Testis (tissue), 3 donors: Measurements from ENCODE around the gene MYO19. TPM values are rescaled to one million over a fixed set of nuclear protein-coding genes. Genes with fewer than 3 reads are reported as not detected.

ENCODE experiments used
- DNase-seq: peaks from one replicate; pipeline ENCODE4 v3.0.0-alpha.2; 2019
- H3K27ac ChIP-seq, 2 donors: fragments of 200-600 bp; sonication (generic); one replicate each; pipeline ENCODE4 v1.5.1; 2019
- H3K27me3 ChIP-seq: fragments of 200-600 bp; sonication (generic); one replicate; pipeline ENCODE4 v1.5.1; 2019
- H3K36me3 ChIP-seq: fragments of 200-600 bp; sonication (generic); one replicate; pipeline ENCODE4 v1.5.1; 2017; ENCODE audit warnings: low read depth; ENCODE audit errors: missing control alignments
- H3K4me1 ChIP-seq: fragments of 200-600 bp; sonication (generic); one replicate; pipeline ENCODE4 v1.5.1; 2019
- H3K4me3 ChIP-seq, 2 donors: fragments of 200-600 bp; sonication (generic); one replicate each; pipeline ENCODE4 v1.5.1; 2017 to 2019
- H3K9me3 ChIP-seq: fragments of 200-600 bp; sonication (generic); one replicate; pipeline ENCODE4 v1.5.1; 2017
- POLR2A ChIP-seq: fragments of 450-650 bp; IDR thresholded peaks from one replicate; pipeline ENCODE4 v1.6.1; 2017; ENCODE audit warnings: antibody characterized with exemption, mild to moderate bottlenecking, moderate library complexity
- WGBS, 2 donors: methylation state at CpG; one replicate each; pipeline ENCODE4 v1.1.5; 2018; 5-methylcytosine and 5-hydroxymethylcytosine counted together
- intact Hi-C: fragments of 100-400 bp; cut with DNase I; formaldehyde crosslinking; loops from one replicate; pipeline ENCODE4 v1.15.1; 2023; ENCODE audit warnings: low total_unique reads
- polyA plus RNA-seq: library from polyadenylated mRNA; stranded (reverse); fragments of 350-450 nt; fragmentation: Illumina TruSeq; extraction: RNeasy Lipid Tissue Mini Kit (QIAGEN cat#74804); gene quantifications from one replicate; pipeline ENCODE4 v1.2.3, GENCODE V29; 2014; ENCODE audit warnings: low read depth, low replicate concordance; ENCODE audit not compliant: insufficient read depth
- total RNA-seq, 2 donors: library from RNA; depleted of rRNA; stranded (reverse); fragments of >200 nt; gene quantifications; one replicate each; pipeline ENCODE4 v1.2.3, GENCODE V29; 2016
- TF ChIP-seq, protein P1 (sequence below), 3 experiments: fragments of 450-650 bp in 2 of 3; fragments of 200-600 bp in 1 of 3; sonication (generic) in 1 of 3; IDR thresholded peaks; one replicate each; pipeline ENCODE4 v1.5.1; 2016 to 2019; ENCODE audit warnings: antibody characterized with exemption in 3 of 3, mild to moderate bottlenecking in 2 of 3, moderate library complexity in 1 of 3

Gene MYO19
- total and polyA plus RNA-seq, 3 donors from 2014 or later = 52.2 to 163 (median 128) TPM

GRCh38 chr17:36535669-36536081 lies 1.0 kb upstream of the MYO19 start:
- Histone ChIP-seq H3K4me3 (peak overlapping the region; percentile 83 to 89), H3K4me1 (peaks cover 8% of the 10 kb centered on the region), H3K36me3 (no peaks in the 10 kb centered on the region), H3K9me3 (no peaks in the 10 kb centered on the region), H3K27ac (peak overlapping the region; percentile 86 to 88), H3K27me3 (no peaks in the 10 kb centered on the region)
- TF ChIP-seq, protein P1, sequence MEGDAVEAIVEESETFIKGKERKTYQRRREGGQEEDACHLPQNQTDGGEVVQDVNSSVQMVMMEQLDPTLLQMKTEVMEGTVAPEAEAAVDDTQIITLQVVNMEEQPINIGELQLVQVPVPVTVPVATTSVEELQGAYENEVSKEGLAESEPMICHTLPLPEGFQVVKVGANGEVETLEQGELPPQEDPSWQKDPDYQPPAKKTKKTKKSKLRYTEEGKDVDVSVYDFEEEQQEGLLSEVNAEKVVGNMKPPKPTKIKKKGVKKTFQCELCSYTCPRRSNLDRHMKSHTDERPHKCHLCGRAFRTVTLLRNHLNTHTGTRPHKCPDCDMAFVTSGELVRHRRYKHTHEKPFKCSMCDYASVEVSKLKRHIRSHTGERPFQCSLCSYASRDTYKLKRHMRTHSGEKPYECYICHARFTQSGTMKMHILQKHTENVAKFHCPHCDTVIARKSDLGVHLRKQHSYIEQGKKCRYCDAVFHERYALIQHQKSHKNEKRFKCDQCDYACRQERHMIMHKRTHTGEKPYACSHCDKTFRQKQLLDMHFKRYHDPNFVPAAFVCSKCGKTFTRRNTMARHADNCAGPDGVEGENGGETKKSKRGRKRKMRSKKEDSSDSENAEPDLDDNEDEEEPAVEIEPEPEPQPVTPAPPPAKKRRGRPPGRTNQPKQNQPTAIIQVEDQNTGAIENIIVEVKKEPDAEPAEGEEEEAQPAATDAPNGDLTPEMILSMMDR (IDR thresholded peaks at IDR 0.05) = peak in 1 of 3 experiments; percentile 11
- TF ChIP-seq POLR2A = no peak
- 6 to 7% methylated on average over 15 of the region's 15 CpGs for WGBS, 2 donors
- DNase-seq = no peak
- intact Hi-C loops = no loop called here

DNA sequence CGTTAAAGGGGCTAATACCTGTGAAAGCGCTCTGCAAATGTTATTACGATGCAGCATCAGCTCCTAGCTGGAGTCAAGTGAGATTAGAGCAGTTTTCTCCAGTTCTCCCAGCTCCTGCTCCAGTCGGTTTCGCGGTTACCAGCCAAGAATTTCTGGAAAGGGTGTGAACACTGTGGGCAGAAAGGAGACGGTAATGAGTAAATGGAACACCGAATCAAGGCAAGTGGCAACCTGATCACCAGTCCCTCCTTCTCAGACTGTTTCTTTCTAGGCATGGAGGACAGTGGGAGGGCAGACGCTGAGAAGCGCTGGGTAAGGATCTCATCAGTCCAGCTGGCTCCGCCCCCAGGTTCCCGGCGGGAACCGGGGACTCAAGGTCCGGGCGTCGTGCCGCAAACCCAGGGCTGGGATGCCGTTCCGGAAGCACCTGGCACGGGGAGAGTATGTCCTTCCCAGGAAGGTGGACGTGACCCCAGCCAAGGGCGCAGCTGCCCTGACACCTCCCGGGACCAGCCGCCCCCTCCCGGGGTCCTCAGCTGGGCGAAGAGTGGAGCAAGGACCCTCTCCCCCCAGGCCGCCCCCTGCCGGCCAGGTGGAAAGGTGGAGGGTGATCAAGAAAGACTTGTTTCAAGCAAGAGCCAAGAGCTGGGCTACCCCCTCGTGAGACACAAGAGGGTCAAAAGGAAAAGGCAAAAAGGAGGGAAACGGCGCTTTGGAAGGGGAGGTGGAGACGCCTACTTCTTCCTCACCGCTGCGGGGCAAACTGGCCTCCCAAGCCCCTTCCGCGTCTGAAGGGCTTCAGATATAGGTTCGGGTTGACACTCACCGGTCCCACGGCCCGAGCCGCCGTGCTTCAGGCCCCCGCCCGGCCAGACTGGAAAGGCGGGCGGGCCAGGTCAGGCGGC lies 481 bp downstream of the MYO19 start:
- Histone ChIP-seq H3K36me3 (no peaks in the 10 kb centered on the region), H3K4me1 (peaks cover 8% of the 10 kb centered on the region), H3K9me3 (no peaks in the 10 kb centered on the region), H3K4me3 (peak overlapping the region; percentile 83 to 89), H3K27me3 (no peaks in the 10 kb centered on the region), H3K27ac (peak overlapping the region; percentile 86 to 88)
- TF ChIP-seq POLR2A = no peak
- TF ChIP-seq, protein P1 (IDR thresholded peaks at IDR 0.05) = peak in 2 of 3 experiments; percentile 32 to 46
- peak; percentile 72 for DNase-seq
- intact Hi-C loops = no loop called here
- WGBS, 2 donors = 4 to 5% methylated on average over 39 to 48 of the region's 48 CpGs

DNA sequence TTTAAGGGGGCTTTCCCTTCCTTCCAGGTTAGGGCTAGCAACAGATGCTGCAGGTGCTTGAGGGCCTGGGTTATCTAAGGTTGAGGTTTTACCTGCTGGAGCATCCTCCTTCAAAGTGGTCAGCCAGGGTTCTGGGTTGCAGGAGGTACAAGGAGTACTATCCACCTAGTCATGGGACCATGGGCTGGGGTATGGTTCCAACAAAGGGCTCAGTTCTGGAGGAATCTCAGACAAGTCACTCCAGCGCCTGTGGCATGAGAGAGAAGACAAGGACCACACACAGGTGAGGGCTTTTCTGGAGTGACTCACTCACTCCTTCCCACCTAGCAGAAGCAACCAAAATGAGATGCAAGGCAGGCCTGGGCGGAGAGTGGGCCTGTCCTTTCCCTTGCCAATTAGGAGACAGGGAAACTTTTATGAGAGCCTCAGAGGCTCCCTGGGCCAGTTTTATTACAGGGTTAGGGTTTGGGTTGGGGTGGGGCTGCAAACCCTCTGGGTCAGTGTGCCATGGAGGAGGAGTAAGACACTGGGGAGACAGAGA lies 2.2 kb downstream of the MYO19 start:
- no peak for DNase-seq
- peaks cover 8% of the 10 kb centered on the region for H3K4me1 ChIP-seq
- H3K9me3 ChIP-seq = no peaks in the 10 kb centered on the region
- no peaks in the 10 kb centered on the region for H3K36me3 ChIP-seq
- no peak overlapping the region for H3K27ac ChIP-seq
- no peaks in the 10 kb centered on the region for H3K27me3 ChIP-seq
- H3K4me3 ChIP-seq = no peak overlapping the region
- intact Hi-C loops = no loop called here
- WGBS, 2 donors = 78 to 93% methylated on average over 2 of the region's 2 CpGs
- no peak for TF ChIP-seq POLR2A
- TF ChIP-seq, protein P1 (IDR thresholded peaks at IDR 0.05) = no peak

DNA sequence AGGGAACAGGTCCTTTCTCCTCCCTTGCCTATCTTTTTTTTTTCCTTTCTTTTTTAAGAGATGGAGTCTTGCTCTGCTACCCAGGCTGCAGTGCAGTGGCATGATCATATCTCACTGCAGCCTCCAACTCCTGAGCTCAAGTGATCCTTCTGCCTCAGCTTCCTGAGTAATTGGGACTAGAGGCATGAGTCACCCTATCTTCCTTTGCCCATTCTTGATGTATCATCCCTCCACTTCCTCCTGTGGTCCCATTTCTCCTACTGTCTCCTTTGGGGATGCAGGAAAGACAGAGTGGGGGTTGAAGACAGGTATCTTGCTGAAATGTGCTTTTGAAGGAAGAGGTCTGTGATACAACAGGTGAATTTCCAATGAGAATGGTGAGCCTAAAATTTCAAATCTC lies 5.5 kb downstream of the MYO19 start:
- Histone ChIP-seq H3K9me3 (no peaks in the 10 kb centered on the region), H3K27me3 (no peaks in the 10 kb centered on the region), H3K4me3 (no peak overlapping the region), H3K4me1 (peaks cover 3% of the 10 kb centered on the region), H3K36me3 (no peaks in the 10 kb centered on the region), H3K27ac (no peak overlapping the region)
- no peak for DNase-seq
- no peak for TF ChIP-seq POLR2A
- TF ChIP-seq, protein P1 (IDR thresholded peaks at IDR 0.05) = no peak
- intact Hi-C loops = no loop called here
